ENCODE measurements around the gene HS3ST3B1.

GRCh38 chr17:14318918-14319205, 18.0 kb downstream of the HS3ST3B1 start:
- TF ChIP-seq CTCF (IDR thresholded peaks at IDR 0.05), result no peak
- TF ChIP-seq EP300 (IDR thresholded peaks at IDR 0.05), result no peak
- TF ChIP-seq POLR2A (IDR thresholded peaks at IDR 0.05), result no peak

Data from ovary (tissue), 3 donors.